Trophoblast cell (in vitro differentiated cells and primary cell): ENCODE measurements around the gene MYO1E.

Source experiments
- DNase-seq, 2 donors: peaks; one replicate each; pipeline ENCODE4 v3.0.0-alpha.2; 2016
- H2AFZ ChIP-seq: 2 replicates; pipeline ENCODE4 v1.6.1; 2013; ENCODE audit warnings: low read length, moderate library complexity, mild to moderate bottlenecking; ENCODE audit not compliant: insufficient read depth, poor library complexity
- H2AK5ac ChIP-seq: 2 replicates; pipeline ENCODE4 v1.6.1; 2013; ENCODE audit warnings: mild to moderate bottlenecking, low read length
- H2BK120ac ChIP-seq: 2 replicates; pipeline ENCODE4 v1.6.1; 2013; ENCODE audit warnings: low read length, mild to moderate bottlenecking, moderate library complexity; ENCODE audit not compliant: insufficient read depth, poor library complexity
- H2BK12ac ChIP-seq: 2 replicates; pipeline ENCODE4 v1.6.1; 2013; ENCODE audit warnings: mild to moderate bottlenecking, low read length, moderate library complexity
- H2BK5ac ChIP-seq: 2 replicates; pipeline ENCODE4 v1.6.1; 2013; ENCODE audit warnings: low read length, low read depth, moderate library complexity, mild to moderate bottlenecking; ENCODE audit not compliant: poor library complexity
- H3K14ac ChIP-seq: 2 replicates; pipeline ENCODE4 v1.6.1; 2013; ENCODE audit warnings: mild to moderate bottlenecking, low read length
- H3K18ac ChIP-seq: 2 replicates; pipeline ENCODE4 v1.6.1; 2013; ENCODE audit warnings: mild to moderate bottlenecking, low read length
- H3K23ac ChIP-seq: 2 replicates; pipeline ENCODE4 v1.6.1; 2013; ENCODE audit warnings: low read length
- H3K27ac ChIP-seq: 2 replicates; pipeline ENCODE4 v1.5.1; 2013; ENCODE audit warnings: low read depth, mild to moderate bottlenecking, inconsistent platforms, low read length, moderate library complexity
- H3K27me3 ChIP-seq: 2 replicates; pipeline ENCODE4 v1.6.1; 2013; ENCODE audit warnings: inconsistent platforms, mild to moderate bottlenecking, low read length, moderate library complexity; ENCODE audit not compliant: insufficient read depth
- H3K36me3 ChIP-seq, 2 experiments: 1 replicate in 1 of 2; 2 replicates in 1 of 2; pipeline ENCODE4 v1.6.1; 2013; ENCODE audit warnings: low read length in 2 of 2, mild to moderate bottlenecking in 2 of 2, moderate library complexity in 1 of 2; ENCODE audit not compliant: insufficient read depth in 2 of 2, control insufficient read depth in 1 of 2
- H3K4ac ChIP-seq: 2 replicates; pipeline ENCODE4 v1.6.1; 2013; ENCODE audit warnings: low read depth, mild to moderate bottlenecking, low read length, moderate library complexity
- H3K4me1 ChIP-seq, 2 experiments: 1 replicate in 1 of 2; 2 replicates in 1 of 2; pipeline ENCODE4 v1.6.1; 2013; ENCODE audit warnings: low read length in 2 of 2, mild to moderate bottlenecking in 2 of 2, moderate library complexity in 1 of 2; ENCODE audit not compliant: insufficient read depth in 2 of 2, control insufficient read depth in 1 of 2
- H3K4me2 ChIP-seq: 2 replicates; pipeline ENCODE4 v1.6.1; 2013; ENCODE audit warnings: inconsistent platforms, mild to moderate bottlenecking, low read length, moderate library complexity
- H3K4me3 ChIP-seq: 2 replicates; pipeline ENCODE4 v1.5.1; 2013; ENCODE audit warnings: mild to moderate bottlenecking, low read depth, low read length, inconsistent platforms
- H3K79me1 ChIP-seq: one replicate; pipeline ENCODE4 v1.6.1; 2013; ENCODE audit warnings: low read length
- H3K79me2 ChIP-seq: 2 replicates; pipeline ENCODE4 v1.6.1; 2013; ENCODE audit warnings: low read length, mild to moderate bottlenecking; ENCODE audit not compliant: control insufficient read depth, insufficient read depth, poor library complexity
- H3K9ac ChIP-seq: 2 replicates; pipeline ENCODE4 v1.6.1; 2013; ENCODE audit warnings: mild to moderate bottlenecking, low read length
- H3K9me3 ChIP-seq: 2 replicates; pipeline ENCODE4 v1.6.1; 2013; ENCODE audit warnings: low read depth, mild to moderate bottlenecking, control low read depth, inconsistent platforms, low read length; ENCODE audit not compliant: insufficient read depth
- H4K12ac ChIP-seq: 2 replicates; pipeline ENCODE4 v1.6.1; 2013; ENCODE audit warnings: low read depth, mild to moderate bottlenecking, low read length, moderate library complexity
- H4K8ac ChIP-seq: 2 replicates; pipeline ENCODE4 v1.6.1; 2013; ENCODE audit warnings: low read depth, mild to moderate bottlenecking, low read length, moderate library complexity
- H4K91ac ChIP-seq: one replicate; pipeline ENCODE4 v1.6.1; 2013; ENCODE audit warnings: low read depth, mild to moderate bottlenecking, low read length, moderate library complexity
- WGBS: extraction: QIAGEN DNeasy Blood & Tissue Kit; methylation state at CpG from one replicate; pipeline ENCODE4 v1.1.7; 2013; ENCODE audit warnings: missing lambda C conversion rate; ENCODE audit not compliant: insufficient read length, insufficient coverage; ENCODE audit errors: extremely low coverage; 5-methylcytosine and 5-hydroxymethylcytosine counted together

MYO1E gene

GRCh38 chr15:59396211-59396610 lies 23.5 kb upstream of the MYO1E start:
- no peak overlapping the region for H4K12ac ChIP-seq
- no CpG with 5 or more reads among the region's 3 CpGs for WGBS
- H3K4ac ChIP-seq: no peak overlapping the region
- no peaks in the 10 kb centered on the region for H3K36me3 ChIP-seq
- H3K4me2 ChIP-seq: no peak overlapping the region
- no peak overlapping the region for H3K4me3 ChIP-seq
- DNase-seq: no peak
- no peak overlapping the region for H4K8ac ChIP-seq
- H2BK120ac ChIP-seq: no peak overlapping the region
- no peak overlapping the region for H3K14ac ChIP-seq
- H3K9me3 ChIP-seq: no peaks in the 10 kb centered on the region
- H2BK12ac ChIP-seq: no peak overlapping the region
- H3K18ac ChIP-seq: no peak overlapping the region
- no peak overlapping the region for H4K91ac ChIP-seq
- no peaks in the 10 kb centered on the region for H3K79me1 ChIP-seq
- no peak overlapping the region for H2AFZ ChIP-seq
- H3K27ac ChIP-seq: no peak overlapping the region
- H2AK5ac ChIP-seq: no peak overlapping the region
- no peaks in the 10 kb centered on the region for H3K4me1 ChIP-seq
- H3K9ac ChIP-seq: no peak overlapping the region
- no peaks in the 10 kb centered on the region for H3K27me3 ChIP-seq
- no peaks in the 10 kb centered on the region for H3K79me2 ChIP-seq
- H2BK5ac ChIP-seq: no peak overlapping the region
- H3K23ac ChIP-seq: no peak overlapping the region

GRCh38 chr15:59394166-59394661 lies 21.5 kb upstream of the MYO1E start:
- Histone ChIP-seq H3K27ac (no peak overlapping the region), H3K27me3 (no peaks in the 10 kb centered on the region), H3K4me3 (no peak overlapping the region), H2AFZ (no peak overlapping the region), H2BK12ac (no peak overlapping the region), H3K23ac (no peak overlapping the region), H3K9ac (no peak overlapping the region), H3K18ac (no peak overlapping the region), H3K4ac (no peak overlapping the region), H4K91ac (no peak overlapping the region), H2AK5ac (no peak overlapping the region), H3K36me3 (no peaks in the 10 kb centered on the region), H3K9me3 (no peaks in the 10 kb centered on the region), H3K14ac (no peak overlapping the region), H3K4me1 (no peaks in the 10 kb centered on the region), H3K4me2 (no peak overlapping the region), H4K8ac (no peak overlapping the region), H3K79me2 (no peaks in the 10 kb centered on the region), H2BK5ac (no peak overlapping the region), H4K12ac (no peak overlapping the region), H2BK120ac (no peak overlapping the region), H3K79me1 (no peaks in the 10 kb centered on the region)
- peak; percentile 87 to 98 for DNase-seq
- WGBS: no CpG with 5 or more reads among the region's 9 CpGs

- Histone ChIP-seq H3K9me3 (no peaks in the 10 kb centered on the region), H4K91ac (no peak overlapping the region), H3K18ac (no peak overlapping the region), H3K27me3 (no peaks in the 10 kb centered on the region), H2BK5ac (no peak overlapping the region), H3K79me1 (no peaks in the 10 kb centered on the region), H3K79me2 (no peaks in the 10 kb centered on the region), H3K14ac (no peak overlapping the region), H2AFZ (no peak overlapping the region), H3K4me1 (no peaks in the 10 kb centered on the region), H3K4me3 (no peak overlapping the region), H2BK12ac (no peak overlapping the region), H3K4me2 (no peak overlapping the region), H2AK5ac (no peak overlapping the region), H3K4ac (no peak overlapping the region), H3K27ac (no peak overlapping the region), H4K12ac (no peak overlapping the region), H3K9ac (no peak overlapping the region), H3K36me3 (no peaks in the 10 kb centered on the region), H4K8ac (no peak overlapping the region), H3K23ac (no peak overlapping the region), H2BK120ac (no peak overlapping the region)
- no peak for DNase-seq
- WGBS: no CpG with 5 or more reads among the region's 5 CpGs
Observed at GRCh38 chr15:59392299-59392698, 19.6 kb upstream of the MYO1E start.

DNA sequence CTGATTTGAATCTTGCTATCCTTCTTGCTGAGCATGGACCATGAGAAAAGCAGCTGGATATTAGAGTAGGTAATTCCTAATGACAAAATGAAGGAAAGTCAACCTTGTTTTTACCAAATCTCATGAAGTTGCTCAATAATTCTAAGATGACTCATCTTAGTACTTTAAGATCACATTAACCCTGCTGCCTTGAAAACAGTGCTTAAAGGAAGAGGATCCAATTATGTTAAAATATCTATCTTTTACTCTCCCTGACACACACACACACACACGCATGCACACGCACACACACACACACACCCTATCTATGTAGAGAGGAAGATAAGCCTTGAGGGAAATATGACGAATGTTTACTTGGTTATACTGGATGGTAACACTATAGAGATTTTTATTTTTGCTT lies 16.0 kb upstream of the MYO1E start:
- Histone ChIP-seq H3K4ac (no peak overlapping the region), H3K79me1 (no peaks in the 10 kb centered on the region), H3K9ac (no peak overlapping the region), H3K18ac (no peak overlapping the region), H3K4me1 (no peaks in the 10 kb centered on the region), H4K12ac (no peak overlapping the region), H2AK5ac (no peak overlapping the region), H3K4me2 (no peak overlapping the region), H3K14ac (no peak overlapping the region), H3K9me3 (no peaks in the 10 kb centered on the region), H4K91ac (no peak overlapping the region), H3K36me3 (no peaks in the 10 kb centered on the region), H3K27me3 (no peaks in the 10 kb centered on the region), H3K79me2 (no peaks in the 10 kb centered on the region), H4K8ac (no peak overlapping the region), H3K27ac (no peak overlapping the region), H2BK12ac (no peak overlapping the region), H3K23ac (no peak overlapping the region), H2BK5ac (no peak overlapping the region), H2BK120ac (no peak overlapping the region), H2AFZ (no peak overlapping the region), H3K4me3 (no peak overlapping the region)
- no CpG with 5 or more reads among the region's 3 CpGs for WGBS
- peak in 1 of 2 donors; percentile 71 for DNase-seq
